Measurements from ENCODE around the gene BAIAP2. TPM values are rescaled to one million over a fixed set of nuclear protein-coding genes. Genes with fewer than 3 reads are reported as not detected.

Gene BAIAP2
- total and polyA plus RNA-seq, 2 donors, result 11.8 to 41.5 TPM

GRCh38 chr17:81043725-81044427, 8.9 kb downstream of the BAIAP2 start:
- H3K36me3 ChIP-seq (ENCODE audit: insufficient read depth), result no peaks in the 10 kb centered on the region

DNA sequence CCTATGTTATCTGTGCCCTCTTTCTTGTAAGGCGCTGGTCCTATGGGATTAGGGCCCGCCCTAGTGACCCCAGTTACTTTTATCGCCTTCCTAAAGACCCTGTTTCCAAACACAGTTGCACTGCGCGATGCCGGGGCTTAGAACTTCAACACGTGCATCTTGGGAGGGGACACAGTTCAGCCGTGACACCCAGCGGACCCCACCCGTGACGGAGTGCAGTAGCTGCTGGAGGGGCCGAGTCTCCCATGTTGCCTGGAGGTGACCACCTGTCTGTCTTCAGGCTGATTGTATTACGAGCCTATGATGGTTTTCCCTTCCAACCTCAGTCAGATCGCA, 9.4 kb downstream of the BAIAP2 start:
- no peaks in the 10 kb centered on the region for H3K36me3 ChIP-seq (ENCODE audit: insufficient read depth)
- WGBS, result 46% methylated on average over 14 of the region's 14 CpGs
- peak overlapping the region; percentile 26 for H3K27ac ChIP-seq (ENCODE audit: low read depth)
- no peak for DNase-seq (ENCODE audit: extremely low spot score)
- no peak overlapping the region for H3K4me3 ChIP-seq (ENCODE audit: low read depth, low read length)
- peaks cover 1% of the 10 kb centered on the region for H3K4me1 ChIP-seq (ENCODE audit: insufficient read depth)

More at GRCh38 chr17:81043725-81044427, 8.9 kb downstream of the BAIAP2 start:
- 72% methylated on average over 38 of the region's 38 CpGs for WGBS
- H3K4me3 ChIP-seq (ENCODE audit: low read depth, low read length), result no peak overlapping the region
- peak overlapping the region; percentile 26 for H3K27ac ChIP-seq (ENCODE audit: low read depth)
- H3K4me1 ChIP-seq (ENCODE audit: insufficient read depth), result peaks cover 1% of the 10 kb centered on the region
- DNase-seq (ENCODE audit: extremely low spot score), result no peak

- H3K27ac ChIP-seq (ENCODE audit: low read depth), result no peak overlapping the region
- H3K4me1 ChIP-seq (ENCODE audit: insufficient read depth), result peaks cover 1% of the 10 kb centered on the region
- H3K4me3 ChIP-seq (ENCODE audit: low read depth, low read length), result no peak overlapping the region
- WGBS, result 22% methylated on average over 28 of the region's 28 CpGs
- no peaks in the 10 kb centered on the region for H3K36me3 ChIP-seq (ENCODE audit: insufficient read depth)
- DNase-seq (ENCODE audit: extremely low spot score), result peak; percentile 50
Observed at GRCh38 chr17:81044764-81045589, 10.0 kb downstream of the BAIAP2 start.

DNA sequence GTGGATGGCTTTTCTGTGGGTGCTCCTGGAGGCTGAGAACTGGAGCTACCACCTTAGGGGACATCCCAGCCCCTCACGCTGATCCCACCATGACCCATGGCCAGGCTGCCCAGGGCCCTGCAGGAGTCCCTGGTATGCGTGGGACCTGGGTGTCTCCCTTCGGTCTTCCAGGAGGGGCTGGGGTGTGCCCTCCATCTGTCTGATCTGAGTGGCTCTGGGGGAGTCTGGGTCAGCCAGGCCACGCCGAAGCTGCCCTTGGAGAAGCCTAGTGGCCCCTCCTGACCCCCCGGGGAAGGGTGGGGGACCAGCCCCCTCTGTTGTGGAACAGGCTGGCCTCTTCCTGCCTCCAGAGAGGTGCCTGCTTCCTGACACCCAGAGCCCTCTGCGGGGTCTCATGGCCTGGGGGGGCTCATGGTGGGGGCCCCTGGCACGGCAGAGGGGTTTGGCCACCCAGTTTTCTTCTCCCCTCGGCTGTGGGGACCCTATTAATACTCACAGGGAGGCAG, 10.7 kb downstream of the BAIAP2 start:
- no peaks in the 10 kb centered on the region for H3K36me3 ChIP-seq (ENCODE audit: insufficient read depth)
- no peak overlapping the region for H3K27ac ChIP-seq (ENCODE audit: low read depth)
- 69% methylated on average over 9 of the region's 9 CpGs for WGBS
- DNase-seq (ENCODE audit: extremely low spot score), result no peak
- no peak overlapping the region for H3K4me3 ChIP-seq (ENCODE audit: low read depth, low read length)
- peaks cover 1% of the 10 kb centered on the region for H3K4me1 ChIP-seq (ENCODE audit: insufficient read depth)

DNA sequence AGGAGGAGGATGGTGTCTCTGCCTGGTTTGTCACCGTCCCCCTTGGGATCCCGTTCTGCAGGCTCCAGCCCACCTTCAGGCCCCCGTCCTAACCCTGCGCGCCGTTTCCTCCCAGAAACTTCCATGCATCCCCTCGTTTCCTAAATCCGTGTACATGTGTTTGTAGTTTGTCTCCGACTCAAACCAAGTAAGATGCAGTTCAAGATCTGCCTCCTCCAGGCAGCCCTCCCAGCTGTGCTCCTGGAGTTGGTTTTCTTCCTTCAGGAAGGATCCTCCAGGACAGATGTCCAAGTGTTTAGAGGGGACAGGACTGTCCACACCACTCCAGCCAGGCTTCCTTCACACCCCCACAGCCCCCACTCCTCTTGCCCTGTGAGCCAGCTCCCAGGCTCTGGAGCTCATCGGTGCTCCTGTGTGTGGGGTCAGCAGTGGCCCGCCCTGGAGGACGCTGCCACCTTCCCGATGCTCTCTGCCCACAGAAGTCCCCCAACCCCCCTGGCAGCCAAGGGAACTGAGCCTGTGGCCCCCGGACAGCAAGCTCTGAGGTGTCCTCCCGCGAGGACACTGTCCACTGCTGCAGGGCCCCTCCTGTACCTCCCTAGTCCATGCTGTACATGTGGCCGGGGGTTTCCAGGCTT, 11.3 kb downstream of the BAIAP2 start:
- WGBS, result 92% methylated on average over 17 of the region's 17 CpGs
- Histone ChIP-seq H3K27ac (ENCODE audit: low read depth) (no peak overlapping the region), H3K4me1 (ENCODE audit: insufficient read depth) (peaks cover 1% of the 10 kb centered on the region)

DNA sequence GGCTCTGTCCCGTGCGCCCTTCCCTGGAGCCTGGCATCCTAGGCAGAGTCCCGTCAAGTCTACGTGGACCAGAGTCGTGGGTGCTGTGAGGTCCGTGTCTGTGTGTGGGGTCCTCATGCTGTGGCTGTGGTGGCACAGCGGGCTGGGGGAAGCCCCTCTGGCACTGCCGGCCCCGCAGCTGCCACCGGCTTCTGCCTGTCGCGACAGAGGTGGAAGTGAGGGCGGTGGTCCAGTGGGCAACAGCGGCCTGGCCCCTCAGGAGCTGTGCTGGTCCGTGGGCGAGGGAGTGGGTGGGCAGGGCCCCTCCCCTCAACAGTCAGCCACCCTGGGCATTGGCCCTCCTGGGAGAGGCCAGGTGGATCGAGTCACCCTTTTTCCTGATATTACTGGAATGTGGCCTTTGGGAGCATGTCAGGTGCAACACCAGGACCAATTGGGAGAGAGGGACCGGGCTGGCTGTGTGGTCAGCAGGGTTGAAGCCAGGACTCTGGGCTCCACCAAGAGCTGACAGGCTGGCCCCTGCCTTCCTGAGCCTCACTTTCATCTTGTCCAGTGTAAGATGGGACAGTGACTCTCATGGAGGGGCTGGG, 11.9 kb downstream of the BAIAP2 start:
- Histone ChIP-seq H3K36me3 (ENCODE audit: insufficient read depth) (no peaks in the 10 kb centered on the region), H3K27ac (ENCODE audit: low read depth) (no peak overlapping the region), H3K4me3 (ENCODE audit: low read depth, low read length) (no peak overlapping the region), H3K4me1 (ENCODE audit: insufficient read depth) (peaks cover 1% of the 10 kb centered on the region)
- WGBS, result 86% methylated on average over 18 of the region's 18 CpGs
- DNase-seq (ENCODE audit: extremely low spot score), result no peak

More for the DNA sequence above, 11.3 kb downstream of the BAIAP2 start:
- Histone ChIP-seq H3K4me3 (ENCODE audit: low read depth, low read length) (no peak overlapping the region), H3K36me3 (ENCODE audit: insufficient read depth) (no peaks in the 10 kb centered on the region)
- DNase-seq (ENCODE audit: extremely low spot score), result no peak

DNA sequence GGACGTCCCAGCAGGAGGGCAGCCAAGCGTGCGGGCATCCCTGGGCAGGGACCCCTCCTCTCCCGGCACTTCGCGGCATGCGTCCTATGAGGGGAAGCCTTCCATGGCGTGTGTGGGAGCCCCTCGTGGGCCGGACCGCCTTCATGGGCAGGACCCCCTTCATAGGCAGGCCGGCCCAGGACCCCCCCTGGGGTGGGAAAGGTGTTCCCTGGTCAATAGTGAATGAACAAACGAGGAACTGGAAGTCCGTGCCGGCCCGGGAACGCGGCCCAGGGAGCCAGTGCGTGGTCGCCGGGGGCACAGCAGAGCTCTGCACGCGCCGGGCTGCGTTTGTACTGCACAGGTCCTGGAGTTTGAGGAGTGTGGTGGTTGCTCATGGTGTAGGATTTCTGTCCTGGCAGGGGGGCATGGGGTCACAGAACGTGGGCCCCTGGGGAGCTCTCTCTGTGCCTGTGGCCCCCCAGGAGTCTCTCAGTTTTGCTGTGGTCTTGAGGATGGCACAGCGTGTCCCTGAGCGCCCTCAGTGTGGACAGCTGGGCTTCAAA, 13.9 kb downstream of the BAIAP2 start:
- no peak for DNase-seq (ENCODE audit: extremely low spot score)
- Histone ChIP-seq H3K36me3 (ENCODE audit: insufficient read depth) (no peaks in the 10 kb centered on the region), H3K27ac (ENCODE audit: low read depth) (no peak overlapping the region), H3K4me1 (ENCODE audit: insufficient read depth) (peaks cover 1% of the 10 kb centered on the region), H3K4me3 (ENCODE audit: low read depth, low read length) (no peak overlapping the region)
- 89% methylated on average over 28 of the region's 28 CpGs for WGBS

GRCh38 chr17:81049372-81049911, 14.5 kb downstream of the BAIAP2 start:
- Histone ChIP-seq H3K27ac (ENCODE audit: low read depth) (no peak overlapping the region), H3K36me3 (ENCODE audit: insufficient read depth) (no peaks in the 10 kb centered on the region), H3K4me1 (ENCODE audit: insufficient read depth) (no peaks in the 10 kb centered on the region), H3K4me3 (ENCODE audit: low read depth, low read length) (no peak overlapping the region)
- DNase-seq (ENCODE audit: extremely low spot score), result no peak
- 75% methylated on average over 17 of the region's 17 CpGs for WGBS

DNA sequence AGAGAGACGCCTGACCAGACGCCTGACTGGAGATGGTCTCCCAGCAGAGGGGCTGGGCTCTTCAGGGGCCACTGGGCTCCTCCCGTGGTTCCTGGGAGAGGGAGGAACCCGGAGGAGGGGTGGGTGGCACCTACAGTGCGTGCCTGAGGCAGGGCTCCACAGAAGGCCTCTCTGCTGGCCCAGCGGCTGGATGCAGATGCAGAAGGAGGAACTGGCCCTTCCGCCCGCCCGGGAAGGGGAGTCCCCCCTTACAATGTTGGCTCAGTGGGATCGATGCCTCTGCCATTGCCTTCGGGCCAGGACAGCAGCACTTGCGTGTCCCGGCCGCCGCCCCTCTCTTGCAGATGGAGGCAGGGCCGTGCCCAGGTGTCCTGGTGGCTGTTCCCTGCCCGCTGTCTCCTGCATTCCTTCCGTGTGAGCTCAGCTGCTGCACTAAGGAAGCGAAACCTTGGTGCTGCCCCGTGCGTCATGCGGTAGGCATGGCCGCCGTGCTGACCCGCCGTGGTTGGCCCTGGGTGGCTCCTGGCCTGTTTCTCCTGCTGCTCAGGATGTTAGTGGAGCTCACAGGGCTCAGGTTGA, 15.1 kb downstream of the BAIAP2 start:
- Histone ChIP-seq H3K4me3 (ENCODE audit: low read depth, low read length) (no peak overlapping the region), H3K27ac (ENCODE audit: low read depth) (no peak overlapping the region), H3K4me1 (ENCODE audit: insufficient read depth) (no peaks in the 10 kb centered on the region), H3K36me3 (ENCODE audit: insufficient read depth) (no peaks in the 10 kb centered on the region)
- DNase-seq (ENCODE audit: extremely low spot score), result no peak
- WGBS, result 75% methylated on average over 26 of the region's 26 CpGs

DNA sequence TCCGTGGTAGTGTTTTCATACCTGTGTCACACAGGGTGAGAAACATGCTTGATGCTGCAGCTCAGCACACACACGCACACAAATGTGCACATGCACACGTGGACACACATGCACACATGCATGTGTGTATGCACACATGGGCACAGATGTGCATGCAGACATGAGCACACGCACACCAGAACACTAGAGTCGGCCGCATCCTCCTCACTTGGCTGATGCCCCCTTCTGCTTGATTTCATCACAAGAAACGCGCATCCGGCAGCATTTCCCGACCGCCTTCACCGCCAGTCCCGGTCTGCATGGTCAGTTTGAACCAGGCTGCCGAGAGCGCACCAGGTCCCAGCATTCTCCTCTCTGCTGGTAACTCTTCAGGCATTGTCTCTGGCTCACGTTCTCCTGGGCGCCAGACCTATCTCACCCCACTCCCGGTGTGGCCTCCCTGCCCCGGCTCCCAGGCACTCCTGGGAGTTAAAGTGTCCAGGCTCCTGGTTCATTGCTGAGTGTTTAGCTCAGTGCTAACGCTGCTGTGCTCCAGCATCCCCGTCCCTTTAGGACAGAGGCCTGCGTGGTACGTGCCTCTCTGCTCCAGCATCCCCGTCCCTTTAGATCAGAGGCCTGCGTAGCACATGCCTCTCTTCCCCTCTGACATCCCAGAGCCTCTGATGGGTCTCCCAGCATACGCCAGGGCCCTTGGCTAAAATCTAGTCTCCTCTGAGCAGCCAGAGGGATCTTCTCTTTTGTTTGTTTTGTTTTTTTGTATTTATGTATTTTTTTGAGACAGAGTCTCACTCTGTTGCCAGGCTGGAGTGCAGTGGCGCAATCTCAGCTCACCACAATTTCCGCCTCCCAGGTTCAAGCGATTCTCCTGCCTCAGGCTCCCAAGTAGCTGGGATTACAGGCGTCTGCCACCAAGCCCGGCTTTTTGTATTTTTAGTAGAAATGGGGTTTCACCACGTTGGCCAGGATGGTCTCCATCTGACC, 16.0 kb downstream of the BAIAP2 start:
- H3K4me3 ChIP-seq (ENCODE audit: low read depth, low read length), result no peak overlapping the region

GRCh38 chr17:81052199-81052997, 17.4 kb downstream of the BAIAP2 start:
- WGBS, result 77% methylated on average over 31 of the region's 31 CpGs
- DNase-seq (ENCODE audit: extremely low spot score), result no peak
- Histone ChIP-seq H3K27ac (ENCODE audit: low read depth) (no peak overlapping the region), H3K4me1 (ENCODE audit: insufficient read depth) (no peaks in the 10 kb centered on the region), H3K4me3 (ENCODE audit: low read depth, low read length) (no peak overlapping the region), H3K36me3 (ENCODE audit: insufficient read depth) (no peaks in the 10 kb centered on the region)

More for the DNA sequence above, 16.0 kb downstream of the BAIAP2 start:
- no peaks in the 10 kb centered on the region for H3K36me3 ChIP-seq (ENCODE audit: insufficient read depth)
- H3K27ac ChIP-seq (ENCODE audit: low read depth), result no peak overlapping the region
- DNase-seq (ENCODE audit: extremely low spot score), result no peak
- no peaks in the 10 kb centered on the region for H3K4me1 ChIP-seq (ENCODE audit: insufficient read depth)
- WGBS, result 86% methylated on average over 32 of the region's 32 CpGs
